Neural progenitor cell (in vitro differentiated cells): ENCODE data around the gene PRDX6. TPM values are rescaled to one million over a fixed set of nuclear protein-coding genes. Genes with fewer than 3 reads are reported as not detected.

ENCODE experiments used
- DNase-seq: peaks from one replicate; pipeline ENCODE4 v3.0.0-alpha.2; 2016; ENCODE audit warnings: low spot score
- H2AFZ ChIP-seq: fragments of 200-600 bp; sonication (generic); replicated peaks from 2 replicates; pipeline ENCODE4 v1.6.1; 2016; ENCODE audit warnings: antibody characterized with exemption
- H3F3A ChIP-seq: fragments of 200-600 bp; sonication (generic); 2 replicates; pipeline ENCODE4 v1.6.1; 2016; ENCODE audit warnings: antibody characterized with exemption, low read depth
- H3K27ac ChIP-seq: fragments of 200-600 bp; sonication (generic); 2 replicates; pipeline ENCODE4 v1.5.1; 2016; ENCODE audit warnings: mild to moderate bottlenecking
- H3K27me3 ChIP-seq: fragments of 200-600 bp; sonication (generic); 2 replicates; pipeline ENCODE4 v1.6.1; 2016; ENCODE audit warnings: mild to moderate bottlenecking, moderate library complexity
- H3K36me3 ChIP-seq: fragments of 200-600 bp; sonication (generic); 2 replicates; pipeline ENCODE4 v1.5.1; 2016
- H3K4me1 ChIP-seq: fragments of 200-600 bp; sonication (generic); 2 replicates; pipeline ENCODE4 v1.6.1; 2016; ENCODE audit warnings: mixed run types
- H3K4me2 ChIP-seq: fragments of 200-600 bp; sonication (generic); 2 replicates; pipeline ENCODE4 v1.6.1; 2016
- H3K4me3 ChIP-seq: fragments of 200-600 bp; sonication (generic); 2 replicates; pipeline ENCODE4 v1.5.1; 2016
- H3K79me2 ChIP-seq: fragments of 200-600 bp; sonication (generic); 2 replicates; pipeline ENCODE4 v1.6.1; 2016; ENCODE audit warnings: low read depth
- H3K9ac ChIP-seq: fragments of 200-600 bp; sonication (generic); 2 replicates; pipeline ENCODE4 v1.6.1; 2016
- H3K9me3 ChIP-seq: fragments of 200-600 bp; sonication (generic); 2 replicates; pipeline ENCODE4 v1.5.1; 2016; ENCODE audit warnings: low read depth
- H4K20me1 ChIP-seq: fragments of 200-600 bp; sonication (generic); 2 replicates; pipeline ENCODE4 v1.6.1; 2016; ENCODE audit warnings: low read depth
- H3K27ac Mint-ChIP-seq: 3 replicates; pipeline ENCODE4 v1.8.0; 2021; ENCODE audit warnings: mixed read lengths
- H3K27me3 Mint-ChIP-seq: 2 replicates; pipeline ENCODE4 v1.8.0; 2022; ENCODE audit warnings: low read depth, mild to moderate bottlenecking, inconsistent platforms, moderate library complexity, mixed read lengths; ENCODE audit not compliant: insufficient read depth
- H3K36me3 Mint-ChIP-seq: 3 replicates; pipeline ENCODE4 v1.8.0; 2021; ENCODE audit warnings: mixed read lengths
- H3K4me1 Mint-ChIP-seq: 3 replicates; pipeline ENCODE4 v1.8.0; 2021; ENCODE audit warnings: mixed read lengths
- H3K4me3 Mint-ChIP-seq: 3 replicates; pipeline ENCODE4 v1.8.0; 2021; ENCODE audit warnings: mild to moderate bottlenecking, moderate library complexity, mixed read lengths
- H3K9me3 Mint-ChIP-seq: 3 replicates; pipeline ENCODE4 v1.8.0; 2020; ENCODE audit warnings: mixed read lengths
- CTCF ChIP-seq: fragments of 200-600 bp; sonication (generic); IDR thresholded peaks from 2 replicates; pipeline ENCODE4 v1.5.1; 2017; ENCODE audit warnings: antibody characterized with exemption, mild to moderate bottlenecking
- EZH2 ChIP-seq: fragments of 200-600 bp; sonication (generic); IDR thresholded peaks from 2 replicates; pipeline ENCODE4 v1.6.1; 2017; ENCODE audit warnings: antibody characterized with exemption, mild to moderate bottlenecking, moderate library complexity
- EZH2phosphoT487 ChIP-seq: fragments of 200-600 bp; sonication (generic); IDR thresholded peaks from 2 replicates; pipeline ENCODE4 v1.6.1; 2017; ENCODE audit warnings: antibody characterized with exemption
- total RNA-seq: library from RNA; depleted of rRNA; stranded (reverse); fragments of >200 nt; gene quantifications from 2 replicates; pipeline ENCODE4 v1.2.3, GENCODE V29; 2015; ENCODE audit warnings: low replicate concordance

PRDX6 gene
- total RNA-seq, 1 donor from 2014 or later, result 441 TPM

- Histone ChIP-seq H3K4me2 (no peak overlapping the region), H3K4me3 (no peak overlapping the region), H3F3A (no peaks in the 10 kb centered on the region), H3K79me2 (no peaks in the 10 kb centered on the region), H2AFZ (no peak overlapping the region), H3K4me1 (peaks cover 10% of the 10 kb centered on the region), H4K20me1 (no peaks in the 10 kb centered on the region), H3K9ac (no peak overlapping the region), H3K36me3 (no peaks in the 10 kb centered on the region), H3K27ac (no peak overlapping the region), H3K27me3 (no peaks in the 10 kb centered on the region), H3K9me3 (no peaks in the 10 kb centered on the region)
- TF ChIP-seq EZH2, result no peak
- no peak for TF ChIP-seq EZH2phosphoT487
- TF ChIP-seq CTCF, result no peak
- Mint-ChIP-seq H3K27me3 (peaks cover 2% of the 10 kb centered on the region), H3K27ac (no peak overlapping the region), H3K4me1 (peaks cover 43% of the 10 kb centered on the region), H3K4me3 (no peak overlapping the region), H3K36me3 (peaks cover 2% of the 10 kb centered on the region), H3K9me3 (peaks cover 2% of the 10 kb centered on the region)
- DNase-seq, result no peak
Measured at GRCh38 chr1:173505391-173505790, 28.3 kb downstream of the PRDX6 start.

GRCh38 chr1:173506437-173506836 is 29.3 kb downstream of the PRDX6 start:
- Histone ChIP-seq H3F3A (no peaks in the 10 kb centered on the region), H3K4me3 (no peak overlapping the region), H2AFZ (no peak overlapping the region), H3K36me3 (no peaks in the 10 kb centered on the region), H3K27ac (no peak overlapping the region), H3K79me2 (no peaks in the 10 kb centered on the region), H3K9me3 (no peaks in the 10 kb centered on the region), H3K4me1 (peaks cover 10% of the 10 kb centered on the region), H4K20me1 (no peaks in the 10 kb centered on the region), H3K9ac (no peak overlapping the region), H3K4me2 (no peak overlapping the region), H3K27me3 (no peaks in the 10 kb centered on the region)
- TF ChIP-seq EZH2phosphoT487 (no peak), CTCF (peak; percentile 15)
- Mint-ChIP-seq H3K27ac (peak overlapping the region; percentile 72), H3K36me3 (no peaks in the 10 kb centered on the region), H3K4me1 (peaks cover 44% of the 10 kb centered on the region), H3K27me3 (peaks cover 2% of the 10 kb centered on the region), H3K9me3 (peaks cover 2% of the 10 kb centered on the region), H3K4me3 (no peak overlapping the region)
- no peak for DNase-seq

GRCh38 chr1:173507205-173507846 is 30.2 kb downstream of the PRDX6 start:
- Histone ChIP-seq H3K27me3 (no peaks in the 10 kb centered on the region), H3F3A (no peaks in the 10 kb centered on the region), H4K20me1 (no peaks in the 10 kb centered on the region), H3K9ac (no peak overlapping the region), H3K4me3 (no peak overlapping the region), H2AFZ (no peak overlapping the region), H3K36me3 (no peaks in the 10 kb centered on the region), H3K27ac (no peak overlapping the region), H3K4me2 (peak overlapping the region; percentile 30), H3K79me2 (no peaks in the 10 kb centered on the region), H3K9me3 (no peaks in the 10 kb centered on the region), H3K4me1 (peaks cover 10% of the 10 kb centered on the region)
- H3K4me3 Mint-ChIP-seq, result peak overlapping the region; percentile 79
- peaks cover 8% of the 10 kb centered on the region for H3K9me3 Mint-ChIP-seq
- TF ChIP-seq EZH2phosphoT487 (no peak), CTCF (no peak), EZH2 (no peak)
- H3K4me1 Mint-ChIP-seq, result peaks cover 44% of the 10 kb centered on the region
- H3K36me3 Mint-ChIP-seq, result no peaks in the 10 kb centered on the region
- H3K27me3 Mint-ChIP-seq, result peaks cover 3% of the 10 kb centered on the region
- H3K27ac Mint-ChIP-seq, result peak overlapping the region; percentile 99
- peak; percentile 41 for DNase-seq
